GM12878 (cell line): ENCODE measurements around the gene ABR. TPM values are rescaled to one million over a fixed set of nuclear protein-coding genes. Genes with fewer than 3 reads are reported as not detected.

Source experiments
- ATAC-seq: fragments of 200-7000 bp; cut with Tn5 transposase; 3 replicates; pipeline ENCODE4 v1.9.1; 2020; ENCODE audit warnings: mild to moderate bottlenecking, moderate library complexity
- BruUV-seq: library from RNA; stranded (reverse); fragments of 400-500 nt; replicated peaks from 2 replicates; lab custom pipeline; 2021; lab: Mats Ljungman, UMichigan
- CTCF ChIA-PET: fragments of 300-600 bp; sonication (Branson Sonifier 250); formaldehyde crosslinking; extraction: SDS; loops from one replicate; lab custom pipeline; 2021; ENCODE audit warnings: inconsistent platforms; lab: Yijun Ruan, JAX
- POLR2A ChIA-PET: fragments of 350-600 bp; formaldehyde crosslinking; extraction: SDS; loops from one replicate; lab custom pipeline; 2021; ENCODE audit warnings: inconsistent platforms; lab: Charles Lee
- RAD21 ChIA-PET: fragments of 300-600 bp; sonication (Branson Sonifier 250); formaldehyde crosslinking; loops from one replicate; lab custom pipeline; 2023; ENCODE audit warnings: antibody characterized with exemption; ENCODE audit not compliant: unreplicated experiment; lab: Charles Lee
- SMC1A ChIA-PET: fragments of 300-600 bp; sonication (Branson Sonifier 250); formaldehyde crosslinking; loops from one replicate; lab custom pipeline; 2023; ENCODE audit not compliant: unreplicated experiment, uncharacterized antibody; lab: Charles Lee
- DNase-seq: peaks from one replicate; pipeline ENCODE4 v3.0.0-alpha.2; 2011; ENCODE audit warnings: low read depth, low spot score
- FAIRE-seq: peaks from 3 replicates; lab custom pipeline; 2011; peaks lifted over from hg19 to GRCh38; lab: Jason Lieb, UNC
- H2AFZ ChIP-seq: 2 replicates; pipeline ENCODE4 v1.6.0; 2011; ENCODE audit warnings: low read depth, low read length, control low read depth; ENCODE audit not compliant: control insufficient read depth
- H3K27ac ChIP-seq: 2 replicates; pipeline ENCODE4 v1.5.1; 2011; ENCODE audit warnings: control low read depth; ENCODE audit not compliant: control insufficient read depth, insufficient read depth
- H3K27me3 ChIP-seq, 2 experiments: replicated peaks in 1 of 2; 2 replicates each; pipeline versions ENCODE4 v1.6.0 to v1.6.1; 2011; ENCODE audit warnings: low read length in 1 of 2; ENCODE audit not compliant: control insufficient read depth in 2 of 2, insufficient read depth in 2 of 2
- H3K36me3 ChIP-seq, 2 experiments: 2 replicates each; pipeline ENCODE4 v1.5.1; 2011; ENCODE audit warnings: low read length in 1 of 2; ENCODE audit not compliant: control insufficient read depth in 2 of 2, insufficient read depth in 2 of 2
- H3K4me1 ChIP-seq: 2 replicates; pipeline ENCODE4 v1.6.1; 2011; ENCODE audit warnings: mild to moderate bottlenecking, low read length, moderate library complexity, mixed read lengths; ENCODE audit not compliant: control insufficient read depth, insufficient read depth
- H3K4me2 ChIP-seq: 2 replicates; pipeline ENCODE4 v1.6.0; 2011; ENCODE audit warnings: control low read depth; ENCODE audit not compliant: control insufficient read depth, insufficient read depth
- H3K4me3 ChIP-seq: fragments of 200-600 bp; sonication (generic); 2 replicates; pipeline ENCODE4 v1.5.1; 2016
- H3K79me2 ChIP-seq: 2 replicates; pipeline ENCODE4 v1.6.0; 2011; ENCODE audit warnings: low read length; ENCODE audit not compliant: control insufficient read depth, insufficient read depth
- H3K9ac ChIP-seq: 2 replicates; pipeline ENCODE4 v1.8.0; 2011; ENCODE audit warnings: low read length, control low read depth, mixed read lengths; ENCODE audit not compliant: control insufficient read depth, insufficient read depth
- H3K9me3 ChIP-seq: replicated peaks from 3 replicates; pipeline ENCODE4 v1.5.1; 2011; ENCODE audit warnings: mild to moderate bottlenecking, low read length; ENCODE audit not compliant: control insufficient read depth, insufficient read depth
- H4K20me1 ChIP-seq: 2 replicates; pipeline ENCODE4 v1.6.0; 2011; ENCODE audit not compliant: control insufficient read depth, insufficient read depth
- CHD4 ChIP-seq: fragments of 200-600 bp; sonication (generic); IDR thresholded peaks from 2 replicates; pipeline ENCODE4 v1.6.1; 2016; ENCODE audit warnings: mild to moderate bottlenecking
- CUX1 ChIP-seq: IDR thresholded peaks from 2 replicates; pipeline ENCODE4 v1.6.1; 2012; ENCODE audit warnings: improper control_type of control experiment, low read depth, low read length; ENCODE audit not compliant: insufficient replicate concordance
- EED ChIP-seq: sonication (generic); IDR thresholded peaks from 2 replicates; pipeline ENCODE4 v1.6.1; 2016; ENCODE audit warnings: antibody characterized with exemption, low read depth
- GABPA ChIP-seq: IDR thresholded peaks from 2 replicates; pipeline ENCODE4 v1.6.1; 2014; ENCODE audit warnings: antibody characterized with exemption, low read depth, mild to moderate bottlenecking, inconsistent platforms
- GATAD2B ChIP-seq: fragments of 450-650 bp; conservative IDR thresholded peaks from 2 replicates; pipeline ENCODE4 v1.6.1; 2017; ENCODE audit warnings: low read depth, mild to moderate bottlenecking, moderate library complexity
- HDGF ChIP-seq: fragments of 450-650 bp; IDR thresholded peaks from 2 replicates; pipeline ENCODE4 v1.6.1; 2016; ENCODE audit warnings: antibody characterized with exemption
- IKZF1 ChIP-seq: fragments of 450-650 bp; conservative IDR thresholded peaks from 2 replicates; pipeline ENCODE4 v1.6.1; 2017; ENCODE audit warnings: antibody characterized with exemption, mild to moderate bottlenecking
- IRF5 ChIP-seq: fragments of 450-650 bp; IDR thresholded peaks from 2 replicates; pipeline ENCODE4 v1.6.1; 2017; ENCODE audit warnings: borderline replicate concordance
- MEF2B ChIP-seq: fragments of 450-650 bp; IDR thresholded peaks from 2 replicates; pipeline ENCODE4 v1.6.1; 2018; ENCODE audit warnings: mild to moderate bottlenecking, moderate library complexity; ENCODE audit not compliant: partially characterized antibody, poor library complexity, severe bottlenecking
- NFYB ChIP-seq: IDR thresholded peaks from 2 replicates; pipeline ENCODE4 v1.6.1; 2011; ENCODE audit warnings: low read depth, mild to moderate bottlenecking, low read length, improper control_type of control experiment, moderate library complexity; ENCODE audit not compliant: insufficient read depth
- PKNOX1 ChIP-seq: fragments of 450-650 bp; IDR thresholded peaks from 2 replicates; pipeline ENCODE4 v1.6.1; 2016; ENCODE audit warnings: mild to moderate bottlenecking
- RB1 ChIP-seq: fragments of 450-650 bp; formaldehyde crosslinking; IDR thresholded peaks from 2 replicates; pipeline ENCODE4 v1.6.1; 2017; ENCODE audit warnings: mild to moderate bottlenecking, borderline replicate concordance
- RCOR1 ChIP-seq: conservative IDR thresholded peaks from 2 replicates; pipeline ENCODE4 v1.6.1; 2012; ENCODE audit warnings: low read depth, low read length, improper control_type of control experiment
- SP1 ChIP-seq: IDR thresholded peaks from one replicate; pipeline ENCODE4 v1.6.1; 2011; ENCODE audit warnings: low read depth, low read length
- SRF ChIP-seq, 2 experiments: IDR thresholded peaks; 2 replicates each; pipeline ENCODE4 v1.6.1; 2011; ENCODE audit warnings: low read depth in 2 of 2, low read length in 2 of 2, mild to moderate bottlenecking in 1 of 2, moderate library complexity in 1 of 2
- WGBS: methylation state at CpG from one replicate; pipeline ENCODE4 v1.1.6; 2016; ENCODE audit warnings: low lambda C conversion rate; ENCODE audit not compliant: insufficient replicate concordance, insufficient coverage; ENCODE audit errors: missing lambda C conversion rate; 5-methylcytosine and 5-hydroxymethylcytosine counted together
- in situ Hi-C: fragments of 300-500 bp; cut with MboI; formaldehyde crosslinking; loops from 9 replicates; pipeline ENCODE4 v1.14.3; 2018; ENCODE audit warnings: mixed read lengths
- intact Hi-C: fragments of 100-400 bp; cut with micrococcal nuclease; formaldehyde crosslinking; loops from one replicate; pipeline ENCODE4 v1.14.2; 2022; ENCODE audit not compliant: unreplicated experiment
- polyA plus RNA-seq, 11 experiments: library from polyadenylated mRNA; depleted of rRNA in 4 of 11; unstranded in 6 of 11; stranded (reverse) in 5 of 11; fragments of >200 nt; fragmentation: Nextera tagmentation in 4 of 11; fragmentation: Illumina TruSeq in 1 of 11; extraction: Ambion mirVana in 4 of 11; extraction: Trizol in 1 of 11; gene quantifications; 1 replicate in 1 of 11; 2 replicates in 10 of 11; pipeline versions ENCODE4 v1.2.1 to v1.2.3, GENCODE V29; 2011 to 2016; ENCODE audit warnings: inconsistent platforms in 2 of 11, missing spikeins in 2 of 11, low read depth in 1 of 11
- total RNA-seq, 4 experiments: library from RNA; depleted of rRNA in 3 of 4; stranded (reverse); fragments of >200 nt in 3 of 4; fragmentation: Illumina TruSeq in 1 of 4; extraction: Trizol in 1 of 4; gene quantifications; 2 replicates each; pipeline versions ENCODE4 v1.2.1 to v1.2.3, GENCODE V29; 2013 to 2021

The ABR gene
- total and polyA plus RNA-seq, 10 of the 15 experiments (the other 5 are each of a cell fraction or from before 2014, with no cell fraction given), result 1.4 to 112 (median 30.0) TPM

- H2AFZ ChIP-seq, result peak within 1 kb of the TSS; percentile 80
- H3K4me1 ChIP-seq, result peaks cover 7% of the 10 kb centered on the region; the same call in 1 of the 2 replicates
- H3K9me3 ChIP-seq, result no peaks in the 10 kb centered on the region
- peak; percentile 91 for ATAC-seq
- ChIA-PET SMC1A (interaction anchor here (1.3 to 2.1 kb wide), 5 partner anchors 100 to 279 kb away, joined by 5 to 13 read pairs (median 9); partner anchors contain the start of genes GLOD4 and MRM3), POLR2A (interaction anchor here (1.0 kb wide), 1 partner anchor 18 kb away, joined by 3 read pairs; no protein-coding TSS in a partner anchor), RAD21 (interaction anchor here (0.5 to 2.8 kb wide), 15 partner anchors 17 to 568 kb away, joined by 3 to 32 read pairs (median 4); partner anchors contain the start of genes GLOD4, MRM3 and TIMM22), CTCF (interaction anchor here (0.6 to 2.8 kb wide), 16 partner anchors 11 to 816 kb away, joined by 3 to 61 read pairs (median 5); partner anchors contain the start of genes TIMM22 and VPS53)
- BruUV-seq, result no TSS peak
- WGBS, result 3% methylated on average over 42 of the region's 94 CpGs
- DNase-seq, result no peak
- H3K9ac ChIP-seq, result no peak within 1 kb of the TSS
- H3K4me2 ChIP-seq, result peak within 1 kb of the TSS; percentile 90
- H3K27ac ChIP-seq, result no peak within 1 kb of the TSS
- peak within 1 kb of the TSS; percentile 61 for H3K4me3 ChIP-seq
- no peak for FAIRE-seq
- in situ Hi-C loops (no loop called here), intact Hi-C loops (loop anchor here (10.0 kb wide), 1 partner anchor 265 kb away; the partner anchor contains the start of gene VPS53)
- no peaks in the 10 kb centered on the region for H3K79me2 ChIP-seq
- H3K36me3 ChIP-seq, result no peaks in the 10 kb centered on the region
- H4K20me1 ChIP-seq, result no peaks in the 10 kb centered on the region
- H3K27me3 ChIP-seq, result peaks cover 3 to 11% of the 10 kb centered on the region in 2 experiments; a peak in 2 of 4 replicates
- TF ChIP-seq RCOR1, result no peak
- TF ChIP-seq RB1, result no peak; the same call in 1 of the 2 replicates
- no peak for TF ChIP-seq NFYB
- TF ChIP-seq CHD4, result no peak
- no peak for TF ChIP-seq CUX1
- no peak for TF ChIP-seq EED
- TF ChIP-seq GATAD2B, result peak; percentile 60; the same call in 1 of the 2 replicates
- peak; percentile 57 for TF ChIP-seq IKZF1
- TF ChIP-seq IRF5, result no peak
- TF ChIP-seq HDGF, result no peak
- TF ChIP-seq PKNOX1, result no peak
- TF ChIP-seq MEF2B, result no peak
- TF ChIP-seq SRF (IDR thresholded peaks at IDR 0.05; ENCODE audit: low read depth in 2 of 2, low read length in 2 of 2), result no peak
- TF ChIP-seq GABPA, result no peak
- TF ChIP-seq SP1, result no peak
Observed at GRCh38 chr17:979539-980405, 200.0 kb downstream of the ABR start, which contains the start of gene NXN. NXN (minus strand) TSS chr17:979776.
